ENCODE data around the gene DBNDD2.

Gene DBNDD2

GRCh38 chr20:45444050-45444449, 36.0 kb downstream of the DBNDD2 start:
- Histone ChIP-seq H3K4me2 (peak overlapping the region; percentile 28), H3K27ac (no peak overlapping the region), H3K27me3 (no peaks in the 10 kb centered on the region), H4K20me1 (no peaks in the 10 kb centered on the region), H3K4me1 (peaks cover 14% of the 10 kb centered on the region), H3K9me3 (no peaks in the 10 kb centered on the region), H3K9ac (no peak overlapping the region), H3K4me3 (no peak overlapping the region), H3K36me3 (no peaks in the 10 kb centered on the region)
- TF ChIP-seq Cebpa-rat (IDR thresholded peaks at IDR 0.05): no peak

GRCh38 chr20:45445805-45446562, 37.9 kb downstream of the DBNDD2 start:
- Histone ChIP-seq H3K4me1 (peaks cover 6% of the 10 kb centered on the region), H3K9ac (no peak overlapping the region), H3K27ac (no peak overlapping the region), H3K36me3 (no peaks in the 10 kb centered on the region), H4K20me1 (no peaks in the 10 kb centered on the region), H3K4me2 (no peak overlapping the region), H3K4me3 (no peak overlapping the region), H3K27me3 (no peaks in the 10 kb centered on the region), H3K9me3 (no peaks in the 10 kb centered on the region)
- TF ChIP-seq Cebpa-rat (IDR thresholded peaks at IDR 0.05): no peak

GRCh38 chr20:45448270-45448669, 40.2 kb downstream of the DBNDD2 start:
- Histone ChIP-seq H3K4me1 (peaks cover 6% of the 10 kb centered on the region), H3K9me3 (no peaks in the 10 kb centered on the region), H3K27ac (no peak overlapping the region), H3K36me3 (no peaks in the 10 kb centered on the region), H3K9ac (no peak overlapping the region), H4K20me1 (no peaks in the 10 kb centered on the region), H3K4me3 (no peak overlapping the region), H3K27me3 (no peaks in the 10 kb centered on the region), H3K4me2 (no peak overlapping the region)
- no peak for TF ChIP-seq Cebpa-rat (IDR thresholded peaks at IDR 0.05)

GRCh38 chr20:45449528-45449927, 41.4 kb downstream of the DBNDD2 start:
- no peak overlapping the region for H3K9ac ChIP-seq
- no peaks in the 10 kb centered on the region for H3K9me3 ChIP-seq
- no peak overlapping the region for H3K4me2 ChIP-seq
- no peaks in the 10 kb centered on the region for H4K20me1 ChIP-seq
- H3K27me3 ChIP-seq: no peaks in the 10 kb centered on the region
- no peaks in the 10 kb centered on the region for H3K36me3 ChIP-seq
- H3K4me3 ChIP-seq: no peak overlapping the region
- no peaks in the 10 kb centered on the region for H3K4me1 ChIP-seq
- no peak for TF ChIP-seq Cebpa-rat (IDR thresholded peaks at IDR 0.05)
- H3K27ac ChIP-seq: no peak overlapping the region

- no peak for TF ChIP-seq Cebpa-rat (IDR thresholded peaks at IDR 0.05)
- H3K9ac ChIP-seq: no peak overlapping the region
- no peaks in the 10 kb centered on the region for H3K27me3 ChIP-seq
- no peaks in the 10 kb centered on the region for H3K36me3 ChIP-seq
- no peaks in the 10 kb centered on the region for H4K20me1 ChIP-seq
- no peak overlapping the region for H3K4me2 ChIP-seq
- no peak overlapping the region for H3K27ac ChIP-seq
- H3K4me3 ChIP-seq: no peak overlapping the region
- no peaks in the 10 kb centered on the region for H3K9me3 ChIP-seq
- no peaks in the 10 kb centered on the region for H3K4me1 ChIP-seq
Measured at GRCh38 chr20:45450097-45450818, 42.2 kb downstream of the DBNDD2 start.

- Histone ChIP-seq H3K4me1 (no peaks in the 10 kb centered on the region), H3K27ac (no peak overlapping the region), H3K36me3 (no peaks in the 10 kb centered on the region), H3K4me2 (no peak overlapping the region), H3K4me3 (no peak overlapping the region), H3K9me3 (no peaks in the 10 kb centered on the region), H4K20me1 (no peaks in the 10 kb centered on the region), H3K27me3 (no peaks in the 10 kb centered on the region), H3K9ac (no peak overlapping the region)
- TF ChIP-seq Cebpa-rat (IDR thresholded peaks at IDR 0.05): no peak
Measured at GRCh38 chr20:45452238-45452637, 44.1 kb downstream of the DBNDD2 start.

- Histone ChIP-seq H4K20me1 (no peaks in the 10 kb centered on the region), H3K4me3 (no peak overlapping the region), H3K4me2 (no peak overlapping the region), H3K27ac (no peak overlapping the region), H3K9ac (no peak overlapping the region), H3K4me1 (no peaks in the 10 kb centered on the region), H3K27me3 (no peaks in the 10 kb centered on the region), H3K36me3 (no peaks in the 10 kb centered on the region), H3K9me3 (no peaks in the 10 kb centered on the region)
- TF ChIP-seq Cebpa-rat (IDR thresholded peaks at IDR 0.05): no peak
Measured at GRCh38 chr20:45452772-45453691, 44.9 kb downstream of the DBNDD2 start.

- no peaks in the 10 kb centered on the region; the same call in 1 of the 2 replicates for H3K4me1 ChIP-seq
- H3K9me3 ChIP-seq: no peaks in the 10 kb centered on the region
- no peak overlapping the region for H3K9ac ChIP-seq
- H3K4me2 ChIP-seq: no peak overlapping the region
- no peak for TF ChIP-seq Cebpa-rat (IDR thresholded peaks at IDR 0.05)
- H3K4me3 ChIP-seq: no peak overlapping the region
- H3K27me3 ChIP-seq: no peaks in the 10 kb centered on the region
- no peak overlapping the region for H3K27ac ChIP-seq
- no peaks in the 10 kb centered on the region for H4K20me1 ChIP-seq
- no peaks in the 10 kb centered on the region for H3K36me3 ChIP-seq
Measured at GRCh38 chr20:45456632-45457031, 48.5 kb downstream of the DBNDD2 start.

GRCh38 chr20:45459606-45460005, 51.5 kb downstream of the DBNDD2 start:
- no peak overlapping the region for H3K4me2 ChIP-seq
- H3K4me1 ChIP-seq: no peaks in the 10 kb centered on the region; the same call in 1 of the 2 replicates
- no peak for TF ChIP-seq Cebpa-rat (IDR thresholded peaks at IDR 0.05)
- no peak overlapping the region for H3K9ac ChIP-seq
- no peaks in the 10 kb centered on the region for H4K20me1 ChIP-seq
- H3K27ac ChIP-seq: no peak overlapping the region
- H3K36me3 ChIP-seq: no peaks in the 10 kb centered on the region
- no peaks in the 10 kb centered on the region for H3K9me3 ChIP-seq
- no peaks in the 10 kb centered on the region for H3K27me3 ChIP-seq
- no peak overlapping the region for H3K4me3 ChIP-seq
